HG03039 (cell line): ENCODE data around the gene ERAP2.
"Not testable (repeated sequence)": the region's sequence is repeated elsewhere in the genome, so short reads cannot be mapped to it uniquely, and the experiment has no call there.

Experiments
- ATAC-seq: cut with Tn5 transposase; IDR thresholded peaks from one replicate; pipeline ENCODE4 v1.9.1; 2021; ENCODE audit warnings: mild to moderate bottlenecking, moderate library complexity; ENCODE audit not compliant: unreplicated experiment

The ERAP2 gene

DNA sequence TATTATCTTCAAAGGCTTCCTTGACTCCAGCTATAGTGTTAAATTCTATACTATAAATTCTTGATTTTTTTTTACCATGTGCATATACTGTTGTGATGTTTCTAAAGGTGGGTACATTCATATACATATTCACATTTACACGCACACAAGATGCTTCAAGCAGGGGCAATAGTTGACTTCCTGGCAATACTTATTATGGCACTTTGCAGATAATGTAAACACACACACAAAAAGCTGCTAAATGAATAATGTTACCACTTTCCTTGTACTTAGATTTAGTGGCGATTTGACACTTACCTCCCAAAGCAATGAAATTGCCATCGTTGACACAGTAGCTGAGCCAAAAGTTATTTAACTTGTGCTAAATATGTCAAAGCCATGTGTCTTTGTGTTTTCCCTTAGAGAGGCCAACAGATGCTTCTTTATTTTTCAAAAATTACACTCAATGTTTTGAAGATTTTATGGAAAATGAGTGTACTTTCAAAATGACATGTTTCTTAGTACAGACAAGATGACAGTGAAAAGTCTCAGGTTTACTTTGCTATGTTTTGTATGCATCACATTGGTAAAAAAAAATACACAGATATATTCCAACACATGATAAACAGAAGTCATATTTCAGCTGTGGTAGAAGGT is 12.2 kb upstream of the ERAP2 start:
- ATAC-seq, result no peak

DNA sequence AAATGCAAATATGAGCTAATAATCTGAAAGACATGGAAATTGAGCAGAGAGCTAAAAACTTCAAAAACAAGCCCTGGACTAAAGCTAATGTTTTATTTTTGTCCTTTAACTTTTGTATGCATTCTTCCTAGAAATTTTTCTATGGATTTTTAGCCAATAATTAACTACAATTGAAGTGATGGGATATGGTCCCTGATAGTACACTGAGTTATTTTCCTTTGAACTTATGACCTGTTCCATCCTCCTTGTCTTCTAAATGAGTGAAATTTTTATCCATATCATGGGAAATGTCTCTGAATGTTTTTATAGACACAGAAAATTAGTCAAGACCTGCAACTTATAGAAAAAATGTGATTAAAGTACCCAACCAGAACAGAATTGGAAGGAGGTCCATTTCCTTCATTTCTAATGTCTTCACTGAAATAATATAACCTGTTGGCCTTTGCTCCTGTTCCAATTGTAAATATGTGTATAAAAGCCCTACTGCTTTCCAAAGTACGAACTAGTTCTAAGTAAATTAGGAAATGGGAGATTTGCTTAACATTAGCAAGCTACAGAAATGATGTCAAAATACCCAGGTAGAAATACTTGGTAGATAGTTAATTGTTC is 11.3 kb upstream of the ERAP2 start:
- no peak for ATAC-seq

DNA sequence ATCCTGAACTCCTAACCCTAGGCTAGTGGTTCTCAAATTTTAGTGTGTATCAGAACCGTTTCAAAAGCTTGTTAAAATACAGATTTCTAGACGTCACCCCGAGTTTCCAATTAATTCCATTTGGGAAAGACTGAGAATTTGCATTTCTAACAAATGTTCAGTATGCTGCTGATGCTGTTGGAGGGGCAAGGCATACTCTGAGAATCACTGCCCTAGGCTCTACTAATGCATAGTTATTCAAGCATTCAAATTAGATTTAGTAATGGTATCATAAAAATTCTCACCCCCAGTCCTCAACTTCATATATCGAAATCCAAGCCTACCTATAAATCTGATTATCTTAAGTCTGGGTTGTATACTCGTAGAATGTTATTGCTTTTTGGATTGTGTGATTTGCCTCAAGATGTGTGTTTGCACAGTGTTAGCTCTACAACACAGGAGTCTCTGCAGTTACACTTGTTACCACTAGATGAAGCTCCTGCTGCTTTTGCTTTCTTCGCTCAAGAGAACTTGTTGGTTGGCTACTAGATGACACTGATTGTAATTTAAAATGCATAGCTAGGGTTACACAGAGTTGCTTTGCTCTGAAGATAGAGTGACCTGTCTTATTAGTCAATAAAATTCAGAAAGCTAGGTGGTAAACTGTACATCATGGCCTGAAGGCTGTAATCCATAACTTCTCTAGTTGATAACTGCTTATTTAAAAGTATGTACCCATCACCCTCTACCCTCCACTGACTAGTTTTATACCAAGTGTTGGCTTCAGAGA is 7.5 kb upstream of the ERAP2 start:
- peak; percentile 73 for ATAC-seq

DNA sequence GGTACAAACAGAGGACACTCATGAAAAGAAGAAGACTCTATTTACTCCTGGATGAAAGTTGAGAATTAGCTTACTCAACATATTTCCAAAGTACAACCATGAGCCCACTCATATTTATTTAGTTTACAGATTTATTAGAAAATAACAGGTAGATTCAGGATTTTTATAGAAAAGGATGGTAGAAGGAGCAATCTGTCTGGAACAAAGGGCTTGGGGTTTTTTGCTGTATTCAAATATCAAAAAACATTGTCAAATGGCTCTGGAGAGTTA is 7.0 kb upstream of the ERAP2 start:
- no peak for ATAC-seq

DNA sequence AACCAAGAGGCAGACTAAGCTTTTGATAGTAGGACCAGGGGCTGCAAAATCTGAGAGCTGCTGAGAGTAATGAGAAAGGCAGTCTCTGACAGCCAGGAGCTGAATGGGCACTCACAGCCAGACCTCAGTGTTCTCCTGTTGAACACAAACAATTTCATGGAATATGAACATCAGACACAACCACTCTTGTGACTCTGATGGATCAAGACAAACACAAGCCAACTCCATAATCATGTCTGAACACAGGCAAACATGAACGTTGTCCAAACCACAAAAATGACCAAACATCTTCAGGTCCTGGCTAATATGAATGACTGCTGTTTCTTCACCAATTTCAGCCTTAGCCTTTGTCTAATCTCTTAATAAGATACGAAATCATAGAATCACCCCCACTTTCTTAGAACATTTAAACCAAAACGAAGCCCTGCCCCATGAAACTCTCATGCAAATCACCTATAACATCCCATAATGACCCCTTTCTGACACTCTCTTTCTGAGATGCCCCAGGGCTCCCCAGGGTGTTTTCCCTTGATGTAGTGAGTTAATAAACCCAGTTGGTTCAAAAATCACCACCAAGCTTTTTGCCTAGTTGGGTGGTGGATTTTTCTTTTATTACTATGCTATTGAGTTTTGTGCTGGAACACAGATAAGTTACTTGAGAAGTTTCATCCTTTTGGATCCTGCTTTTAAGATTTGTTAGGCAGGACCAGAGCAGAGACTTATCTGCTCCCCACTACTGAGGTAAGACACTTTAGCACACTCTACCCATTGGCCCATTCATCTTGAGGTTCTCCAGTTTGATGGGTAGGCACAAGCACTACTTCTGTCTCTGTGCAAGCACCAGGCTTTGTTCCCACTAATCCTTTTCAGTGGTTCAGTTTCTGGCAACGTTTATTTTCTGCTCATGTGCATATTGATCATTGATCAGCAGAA is 5.9 kb upstream of the ERAP2 start:
- peak; percentile 73 for ATAC-seq

DNA sequence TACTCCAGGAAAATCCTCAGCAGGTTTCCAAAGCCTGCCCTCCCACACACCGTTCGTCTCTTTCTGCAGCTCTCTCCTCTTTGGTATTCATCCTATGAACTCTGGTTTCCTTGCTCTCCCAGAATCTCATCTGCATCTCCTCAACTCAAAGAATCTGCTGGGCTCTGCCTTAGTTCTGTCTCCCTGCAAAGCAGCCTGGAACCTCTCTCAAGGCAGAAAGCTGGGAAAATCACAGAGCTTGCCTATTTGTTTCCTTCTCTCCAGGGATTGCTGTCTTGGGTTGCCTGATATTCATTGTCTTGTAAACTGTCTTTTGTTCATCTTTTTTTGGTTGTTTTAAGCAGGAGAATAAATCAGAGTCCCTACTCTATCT is 5.3 kb upstream of the ERAP2 start:
- no peak for ATAC-seq

DNA sequence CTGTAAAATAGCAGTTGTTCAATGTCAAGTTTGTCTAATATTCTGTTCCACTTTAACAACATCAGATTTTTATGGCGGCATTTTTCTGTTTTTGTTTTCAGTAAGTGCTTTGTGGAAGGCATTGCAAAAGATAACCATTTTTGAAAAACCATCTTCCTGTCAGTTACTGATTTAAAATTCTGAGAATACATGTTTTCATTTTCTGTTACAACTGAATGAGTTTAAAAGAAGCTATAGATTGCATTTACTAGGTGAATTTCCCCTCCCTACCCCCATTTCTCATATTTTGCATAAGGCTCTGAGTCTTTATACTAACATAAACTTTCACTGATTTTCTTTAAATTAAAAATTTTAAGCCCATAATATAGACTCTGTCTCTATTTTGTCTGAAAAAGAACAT is 4.6 kb upstream of the ERAP2 start:
- no peak for ATAC-seq

DNA sequence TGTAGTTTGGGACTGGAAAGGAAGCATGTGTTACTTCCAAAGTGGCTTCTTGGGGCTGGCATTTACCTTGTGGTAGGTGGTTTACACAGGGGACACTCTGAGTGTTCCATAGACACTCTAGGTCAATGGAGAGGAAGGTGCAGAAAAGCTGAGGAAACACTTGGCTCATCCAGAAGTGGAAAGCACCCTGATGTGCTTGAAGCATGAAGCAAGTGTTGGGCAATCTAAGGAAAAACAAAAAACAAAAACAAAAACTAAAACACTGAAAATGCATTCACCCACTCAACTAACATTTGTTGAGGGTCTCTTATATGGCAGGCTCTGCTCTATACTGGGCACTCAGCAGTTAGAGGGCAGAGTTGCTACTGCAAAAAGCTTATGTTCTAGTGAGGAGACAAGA is 2.9 kb upstream of the ERAP2 start:
- no peak for ATAC-seq

DNA sequence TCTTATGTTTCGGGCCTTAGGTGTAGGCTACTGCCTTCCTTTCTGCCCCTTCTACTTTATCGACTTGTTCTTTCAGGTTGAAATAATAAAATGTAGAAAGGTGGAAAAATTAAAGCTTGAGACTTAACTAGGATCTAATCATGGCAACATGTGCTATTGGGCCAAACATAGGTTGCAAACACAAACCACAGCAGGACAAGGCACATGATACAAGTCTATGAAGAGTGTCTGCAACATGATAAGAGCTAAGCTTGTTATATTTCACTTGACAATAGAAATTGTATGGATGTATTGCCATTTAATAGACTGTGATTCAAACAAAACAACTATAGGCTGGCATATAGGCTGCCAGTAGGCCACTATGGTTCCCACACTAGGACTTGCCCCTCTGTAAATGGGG is 1.7 kb upstream of the ERAP2 start:
- ATAC-seq, result no peak

DNA sequence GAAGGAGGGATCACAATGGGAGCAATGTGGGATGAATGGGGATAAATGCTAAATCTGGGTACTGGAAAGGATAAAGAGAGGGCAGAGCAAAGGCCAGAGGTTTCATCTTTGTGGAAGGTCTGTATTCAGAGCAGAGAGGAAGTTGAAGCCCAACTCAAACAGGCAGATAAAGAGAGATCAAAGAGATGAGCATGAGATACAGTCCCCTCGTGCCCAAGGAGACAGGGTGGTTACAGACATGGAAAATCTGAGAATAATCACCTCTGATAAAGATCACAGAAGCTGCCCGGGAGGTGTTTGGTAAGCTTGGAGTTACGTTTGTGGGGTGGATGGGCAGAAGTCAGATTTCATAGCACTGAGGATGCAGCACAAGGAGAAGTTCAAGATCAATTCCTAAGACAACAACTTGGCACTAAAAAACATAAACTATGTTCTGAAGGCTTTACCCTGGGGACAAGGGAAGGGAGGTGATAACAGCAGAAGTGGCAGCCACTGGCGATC is 459 bp upstream of the ERAP2 start:
- ATAC-seq, result no peak

DNA sequence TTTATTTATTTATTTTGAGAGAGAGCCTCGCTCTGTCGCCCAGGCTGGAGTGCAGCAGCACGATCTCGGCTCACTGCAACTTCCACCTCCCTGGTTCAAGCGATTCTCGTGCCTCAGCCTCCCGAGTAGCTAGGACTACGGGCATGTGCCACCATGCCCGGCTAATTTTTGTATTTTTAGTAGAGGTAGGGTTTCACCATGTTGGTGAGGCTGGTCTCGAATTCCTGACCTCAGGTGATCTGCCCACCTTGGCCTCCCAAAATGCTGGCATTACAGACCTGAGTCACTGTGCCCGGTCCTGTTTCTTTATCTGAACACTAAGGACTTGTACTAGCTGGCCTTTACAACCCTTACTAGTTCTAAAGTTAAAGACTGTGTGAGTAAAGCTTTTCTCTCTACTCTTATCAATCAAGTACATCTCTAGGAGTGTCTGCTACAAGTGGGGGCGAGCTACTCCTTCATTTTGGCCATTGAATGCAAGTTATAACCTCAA is 723 bp downstream of the ERAP2 start:
- ATAC-seq, result not testable (repeated sequence)

DNA sequence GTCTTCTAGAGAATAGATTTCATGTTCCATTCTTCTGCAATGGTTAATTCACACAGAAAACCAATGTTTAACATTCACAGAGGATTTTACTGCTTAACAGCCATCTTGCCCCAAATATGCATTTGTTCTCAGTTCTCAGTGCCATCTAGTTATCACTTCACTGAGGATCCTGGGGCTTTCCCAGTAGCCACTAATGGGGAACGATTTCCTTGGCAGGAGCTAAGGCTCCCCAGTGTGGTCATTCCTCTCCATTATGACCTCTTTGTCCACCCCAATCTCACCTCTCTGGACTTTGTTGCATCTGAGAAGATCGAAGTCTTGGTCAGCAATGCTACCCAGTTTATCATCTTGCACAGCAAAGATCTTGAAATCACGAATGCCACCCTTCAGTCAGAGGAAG is 3.4 kb downstream of the ERAP2 start:
- ATAC-seq, result no peak

DNA sequence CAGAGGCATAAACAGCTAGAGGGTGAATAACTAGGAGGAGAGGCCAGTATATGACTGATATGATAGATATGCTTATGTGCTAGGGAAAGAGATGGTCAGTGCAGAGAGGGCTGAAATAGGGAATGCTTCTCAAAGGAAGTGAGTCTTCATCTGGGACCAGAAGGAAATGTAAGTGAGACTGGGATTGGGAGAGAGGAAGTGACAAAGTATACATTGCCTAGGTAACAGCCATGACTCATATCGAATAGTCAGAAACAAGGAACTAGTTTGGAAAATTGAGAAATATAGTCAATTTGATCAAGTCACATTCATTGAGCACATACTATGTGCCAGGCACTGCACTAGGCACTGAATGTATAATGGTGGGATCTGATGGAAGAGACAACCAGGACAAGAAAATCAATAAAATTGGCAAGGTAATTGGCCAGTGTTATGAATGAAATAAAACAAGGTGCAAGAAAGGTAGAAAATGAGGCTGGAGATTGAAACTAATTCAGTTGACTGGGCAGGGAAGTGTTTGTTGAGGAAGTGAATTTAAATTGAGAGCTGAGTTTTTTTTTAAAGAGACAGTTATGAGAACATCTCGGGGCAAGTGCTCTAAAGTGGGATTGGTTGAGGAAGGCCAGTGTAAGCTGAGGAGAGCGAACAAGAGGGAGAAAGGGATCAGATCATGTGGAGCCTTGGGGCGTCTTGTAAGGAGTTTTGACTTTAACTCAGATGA is 4.3 kb downstream of the ERAP2 start:
- no peak for ATAC-seq

DNA sequence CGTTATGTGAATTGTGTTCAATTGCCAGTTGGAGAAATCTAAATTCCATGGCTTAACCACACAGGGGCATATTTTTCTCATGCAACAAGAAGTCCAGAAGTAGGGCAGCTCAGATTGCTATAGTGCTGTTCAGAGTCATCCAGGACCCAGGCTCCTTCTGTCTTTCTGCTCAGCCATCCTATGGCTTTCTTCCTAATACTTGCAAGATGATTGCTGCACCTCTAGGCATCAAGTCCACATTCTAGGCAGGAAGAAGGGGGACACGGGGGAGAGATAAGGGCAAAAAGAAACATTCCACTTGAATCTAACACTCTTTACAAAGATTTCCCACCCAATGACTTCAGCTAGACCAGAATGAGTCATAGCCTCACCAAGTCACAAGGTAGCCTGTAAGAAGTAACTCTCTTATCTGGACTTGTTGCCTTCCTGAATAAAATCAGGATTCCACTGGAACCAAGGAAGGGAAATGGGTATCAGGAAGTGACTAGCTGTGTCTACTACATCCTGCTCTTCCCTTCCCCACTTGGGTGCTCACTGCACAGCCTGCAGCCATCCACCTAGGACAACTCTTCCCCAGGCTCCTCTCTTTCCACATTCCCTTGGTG is 5.3 kb downstream of the ERAP2 start:
- no peak for ATAC-seq

DNA sequence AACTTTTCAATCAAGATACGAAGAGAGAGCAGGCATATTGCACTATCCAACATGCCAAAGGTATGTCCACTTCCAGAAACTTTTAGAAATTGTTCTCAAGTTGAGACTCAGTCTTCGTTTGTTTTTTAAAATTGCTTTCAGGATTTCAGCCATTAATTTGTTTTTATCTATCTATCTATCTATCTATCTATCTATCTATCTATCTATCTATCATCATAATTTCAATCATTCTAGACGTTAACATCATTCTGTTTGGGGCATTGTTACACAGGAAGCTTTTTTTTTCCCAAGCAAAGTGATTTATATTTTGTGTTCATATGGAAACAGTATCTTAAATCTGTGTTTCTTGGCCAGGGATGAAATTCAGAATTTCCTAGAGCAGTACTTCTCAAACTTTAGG is 7.6 kb downstream of the ERAP2 start:
- no peak for ATAC-seq

DNA sequence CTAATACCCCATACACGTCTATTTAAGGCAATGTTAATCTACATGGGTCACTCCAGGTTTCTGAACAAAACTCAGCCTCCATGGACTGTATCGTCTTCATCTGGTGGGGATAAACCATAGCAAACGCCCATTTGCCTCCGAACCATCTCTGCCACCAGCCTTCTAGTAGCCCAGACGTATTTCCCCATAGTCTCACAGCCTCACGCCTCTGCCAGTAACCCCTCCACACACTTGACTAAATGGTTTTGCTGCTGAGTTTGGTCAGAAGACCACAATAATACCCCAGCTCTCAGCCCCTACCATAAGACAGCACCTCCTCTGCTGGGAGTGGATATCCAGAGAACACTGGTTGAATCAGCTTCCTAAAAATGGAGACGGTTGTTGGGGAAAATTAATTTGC is 8.7 kb downstream of the ERAP2 start:
- ATAC-seq, result no peak

DNA sequence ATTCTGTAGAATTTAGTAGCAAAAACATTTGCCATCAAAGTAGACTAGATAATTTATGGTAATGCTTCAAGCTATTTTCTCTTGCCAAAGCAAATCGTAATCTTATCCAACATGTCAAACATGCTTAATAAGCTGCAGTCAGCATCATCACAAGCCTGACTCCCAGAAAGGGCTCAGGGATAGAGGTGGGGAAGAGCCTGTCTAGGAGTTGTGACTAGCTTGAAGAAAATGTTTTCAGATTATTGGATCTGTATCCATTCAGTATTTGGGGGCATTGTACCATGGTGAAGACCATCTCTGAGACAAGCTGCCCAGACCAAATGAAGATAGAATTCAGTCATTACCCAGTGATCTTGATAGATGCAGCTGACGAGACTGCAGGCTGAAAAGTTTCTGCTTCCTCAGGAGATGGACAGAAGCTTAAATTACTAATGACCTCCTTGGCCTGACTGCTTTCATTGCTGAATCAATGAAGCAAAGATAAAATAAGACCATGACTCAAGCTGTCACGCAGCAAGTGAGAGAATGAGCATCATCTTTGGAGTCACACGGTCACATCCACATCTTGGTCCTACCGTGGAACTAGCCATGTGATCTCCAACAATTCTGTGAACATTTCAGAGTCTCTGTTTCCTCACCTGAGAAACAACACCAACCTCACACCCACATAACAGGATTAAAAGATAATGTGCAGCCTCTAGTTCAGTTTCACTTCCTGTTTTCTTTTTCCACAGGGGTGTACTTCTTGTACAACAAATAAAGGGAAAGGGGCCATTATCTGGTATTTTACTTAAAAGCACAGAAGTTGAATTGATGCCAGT is 9.4 kb downstream of the ERAP2 start:
- peak; percentile 86 for ATAC-seq

DNA sequence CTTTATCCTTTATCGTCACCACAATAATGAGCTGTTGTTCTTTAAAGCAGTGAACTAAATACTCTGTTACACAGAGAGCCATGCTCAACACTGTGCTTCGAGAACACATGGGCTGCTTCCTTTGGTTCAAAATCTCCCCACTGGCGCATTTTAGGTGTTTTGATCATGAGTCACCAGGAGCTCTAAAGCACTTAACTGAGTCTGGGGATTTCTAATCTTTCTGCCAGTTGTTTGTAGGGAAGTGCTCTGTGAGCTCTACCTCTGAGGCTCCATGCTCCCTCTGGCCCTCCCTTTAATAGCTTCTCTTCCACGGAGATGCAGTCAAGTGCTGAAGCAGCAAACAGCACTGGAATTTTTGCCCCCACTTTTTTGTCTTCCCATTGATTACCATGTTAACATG is 17.0 kb downstream of the ERAP2 start:
- no peak for ATAC-seq

DNA sequence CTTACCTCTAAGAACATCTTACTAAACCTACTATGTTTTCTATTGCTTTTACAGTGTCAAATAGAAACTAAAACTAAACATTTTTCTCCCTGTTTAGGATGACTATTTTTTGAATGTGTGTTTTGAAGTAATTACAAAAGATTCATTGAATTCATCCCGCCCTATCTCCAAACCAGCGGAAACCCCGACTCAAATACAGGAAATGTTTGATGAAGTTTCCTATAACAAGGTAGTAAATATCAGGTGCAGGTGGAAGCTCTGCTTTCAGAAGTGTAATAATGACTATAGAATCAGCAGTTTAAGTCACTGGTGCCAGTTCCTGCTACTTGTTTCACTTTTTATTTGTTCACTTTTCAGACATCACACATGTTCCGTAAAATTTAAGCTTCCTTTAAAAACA is 20.0 kb downstream of the ERAP2 start:
- ATAC-seq, result peak; percentile 53
